K562 (cell line): Measurements from ENCODE around the gene UBE2S. TPM values are rescaled to one million over a fixed set of nuclear protein-coding genes. Genes with fewer than 3 reads are reported as not detected.

Source experiments
- ARID2 ChIP-seq: fragments of 450-650 bp; IDR thresholded peaks from 2 replicates; pipeline ENCODE4 v1.6.1; 2017; ENCODE audit warnings: antibody characterized with exemption, mild to moderate bottlenecking
- DPF2 ChIP-seq: fragments of 450-650 bp; IDR thresholded peaks from 2 replicates; pipeline ENCODE4 v1.6.1; 2016
- HNRNPK ChIP-seq: fragments of 200-400 bp; formaldehyde crosslinking; IDR thresholded peaks from one replicate; pipeline ENCODE4 v1.6.1; 2018; ENCODE audit warnings: mild to moderate bottlenecking, low read depth, low read length; ENCODE audit not compliant: poor library complexity, severe bottlenecking
- KDM4B ChIP-seq, 2 experiments: fragments of 450-650 bp in 1 of 2; sonication (generic) in 1 of 2; IDR thresholded peaks; 2 replicates each; pipeline ENCODE4 v1.6.1; 2016 to 2017; ENCODE audit warnings: borderline replicate concordance in 2 of 2, antibody characterized with exemption in 1 of 2, low read depth in 1 of 2, mild to moderate bottlenecking in 1 of 2
- L3MBTL2 ChIP-seq: fragments of 450-650 bp; IDR thresholded peaks from 2 replicates; pipeline ENCODE4 v1.6.1; 2016; ENCODE audit warnings: mild to moderate bottlenecking, moderate library complexity
- MAZ ChIP-seq, 2 experiments: fragments of 450-650 bp in 1 of 2; sonication (generic) in 1 of 2; formaldehyde crosslinking; IDR thresholded peaks in 1 of 2; conservative IDR thresholded peaks in 1 of 2; 2 replicates each; pipeline versions ENCODE4 v1.4.0 to v1.5.0; 2020; ENCODE audit warnings: mild to moderate bottlenecking in 1 of 2, missing genetic modification reagents in 1 of 2
- MEIS2 ChIP-seq: fragments of 450-650 bp; IDR thresholded peaks from 2 replicates; pipeline ENCODE4 v1.6.1; 2014; ENCODE audit warnings: mild to moderate bottlenecking; ENCODE audit not compliant: partially characterized antibody
- PHF8 ChIP-seq: fragments of 200-600 bp; sonication (generic); IDR thresholded peaks from 2 replicates; pipeline ENCODE4 v1.6.1; 2012; ENCODE audit warnings: mixed run types, mild to moderate bottlenecking, inconsistent platforms, low read length, moderate library complexity, borderline replicate concordance
- REST ChIP-seq, 2 experiments: fragments of 450-650 bp; formaldehyde crosslinking in 1 of 2; IDR thresholded peaks; 2 replicates each; pipeline versions ENCODE4 v1.4.0 to v1.6.1; 2014 to 2020; ENCODE audit warnings: mild to moderate bottlenecking in 2 of 2, borderline replicate concordance in 1 of 2, low read depth in 1 of 2
- SAFB2 ChIP-seq: fragments of 200-400 bp; formaldehyde crosslinking; IDR thresholded peaks from 2 replicates; pipeline ENCODE4 v1.6.1; 2018; ENCODE audit warnings: borderline replicate concordance, low read length, low read depth, moderate library complexity; ENCODE audit not compliant: severe bottlenecking
- SMARCE1 ChIP-seq: fragments of 450-650 bp; IDR thresholded peaks from 2 replicates; pipeline ENCODE4 v1.7.1; 2016; ENCODE audit warnings: mild to moderate bottlenecking
- TARDBP ChIP-seq: fragments of 450-650 bp; IDR thresholded peaks from 2 replicates; pipeline ENCODE4 v1.6.1; 2016
- TOE1 ChIP-seq, 2 experiments: fragments of 450-650 bp in 1 of 2; sonication (generic) in 1 of 2; formaldehyde crosslinking in 1 of 2; IDR thresholded peaks; 2 replicates each; pipeline versions ENCODE4 v1.7.1 to v1.8.0; 2016 to 2022; ENCODE audit warnings: borderline replicate concordance in 2 of 2, mild to moderate bottlenecking in 2 of 2, antibody characterized with exemption in 1 of 2, inconsistent platforms in 1 of 2, low read depth in 1 of 2, missing genetic modification reagents in 1 of 2, moderate library complexity in 1 of 2
- XRCC3 ChIP-seq: fragments of 450-650 bp; IDR thresholded peaks from 2 replicates; pipeline ENCODE4 v1.6.1; 2017; ENCODE audit warnings: mild to moderate bottlenecking, moderate library complexity
- ZBTB49 ChIP-seq: sonication (generic); formaldehyde crosslinking; IDR thresholded peaks from 2 replicates; pipeline ENCODE4 v1.8.0; 2022; ENCODE audit warnings: missing genetic modification reagents, mild to moderate bottlenecking, borderline replicate concordance
- polyA plus RNA-seq, 8 experiments: library from polyadenylated mRNA; depleted of rRNA in 4 of 8; stranded (reverse) in 5 of 8; unstranded in 3 of 8; fragments of >200 nt; fragmentation: Nextera tagmentation in 2 of 8; fragmentation: Illumina TruSeq in 1 of 8; extraction: Ambion mirVana in 2 of 8; extraction: Trizol in 1 of 8; gene quantifications; 2 replicates each; pipeline versions ENCODE4 v1.2.1 to v1.2.3, GENCODE V29; 2011 to 2014; ENCODE audit warnings: inconsistent platforms in 1 of 8, missing spikeins in 1 of 8
- total RNA-seq, 7 experiments: library from RNA; depleted of rRNA in 6 of 7; stranded (reverse); fragments of >200 nt in 6 of 7; fragmentation: Illumina TruSeq in 2 of 7; extraction: Trizol in 2 of 7; gene quantifications; 2 replicates each; pipeline versions ENCODE4 v1.2.1 to v1.2.3, GENCODE V29; 2011 to 2021; ENCODE audit warnings: low replicate concordance in 1 of 7
- TF ChIP-seq, protein P1 (sequence below): fragments of 250-450 bp; sonication (Bioruptor Pico); IDR thresholded peaks from 2 replicates; pipeline ENCODE4 v1.8.0; 2021; ENCODE audit warnings: moderate library complexity, mild to moderate bottlenecking, inconsistent platforms

Gene UBE2S
- total and polyA plus RNA-seq, 9 of the 15 experiments (the other 6 are each of a cell fraction or from before 2014, with no cell fraction given), result 1.5 to 1,305 (median 157) TPM

- TF ChIP-seq REST (IDR thresholded peaks at IDR 0.05; ENCODE audit: borderline replicate concordance), result 0 out of 2 replicates have a peak, but pooled peaks have one; percentile 9
- TF ChIP-seq REST (CRISPR knock-in tag; IDR thresholded peaks at IDR 0.05; ENCODE audit: low read depth), result no peak
- TF ChIP-seq DPF2, result 0 out of 2 replicates have a peak, but pooled peaks have one; percentile 35
- no peak for TF ChIP-seq XRCC3
- TF ChIP-seq MEIS2, result peak; percentile 60
- peak; percentile 71; the same call in 1 of the 2 replicates for TF ChIP-seq TOE1 (IDR thresholded peaks at IDR 0.05; ENCODE audit: borderline replicate concordance)
- no peak for TF ChIP-seq TOE1 (CRISPR knock-in tag; IDR thresholded peaks at IDR 0.05; ENCODE audit: borderline replicate concordance, low read depth)
- TF ChIP-seq ARID2, result no peak
- peak; percentile 51; the same call in 1 of the 2 replicates for TF ChIP-seq PHF8
- peak; percentile 45; the same call in 1 of the 2 replicates for TF ChIP-seq L3MBTL2
- no peak for TF ChIP-seq KDM4B (IDR thresholded peaks at IDR 0.05; ENCODE audit: borderline replicate concordance in 2 of 2, low read depth in 1 of 2)
- no peak for TF ChIP-seq TARDBP
- TF ChIP-seq SMARCE1, result no peak
- TF ChIP-seq HNRNPK, result no peak
- TF ChIP-seq, protein P1, sequence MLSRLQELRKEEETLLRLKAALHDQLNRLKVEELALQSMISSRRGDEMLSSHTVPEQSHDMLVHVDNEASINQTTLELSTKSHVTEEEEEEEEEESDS (CRISPR knock-in tag), result no peak
- no peak for TF ChIP-seq SAFB2
- peak in 1 of 2 experiments; percentile 47; a peak in 1 of 4 replicates for TF ChIP-seq MAZ (CRISPR knock-in tag; conservative IDR thresholded peaks at IDR 0.05 in 1 of 2, IDR thresholded peaks at IDR 0.05 in 1 of 2)
- TF ChIP-seq ZBTB49, result no peak
These were observed 33.0 kb upstream of the UBE2S start (continued) for GRCh38 chr19:55440411-55441105.
